Small intestine (tissue), 7 donors: ENCODE measurements around the gene UTRN. TPM values are rescaled to one million over a fixed set of nuclear protein-coding genes. Genes with fewer than 3 reads are reported as not detected.

Experiments
- DNase-seq, 2 donors: peaks; one replicate each; pipeline versions ENCODE4 v3.0.0 to v3.0.0-alpha.2; 2013
- FAIRE-seq: peaks from 2 replicates; lab custom pipeline; 2012; peaks lifted over from hg19 to GRCh38; lab: Jason Lieb, UNC
- H3K27ac ChIP-seq, 3 donors: one replicate each; pipeline ENCODE4 v1.5.1; 2013; ENCODE audit warnings: low read length in 2 of 3, mild to moderate bottlenecking in 2 of 3, control low read depth in 1 of 3, inconsistent platforms in 1 of 3, low read depth in 1 of 3, moderate library complexity in 1 of 3
- H3K27me3 ChIP-seq, 3 donors: one replicate each; pipeline ENCODE4 v1.6.1; 2013; ENCODE audit warnings: low read length in 3 of 3, inconsistent platforms in 1 of 3; ENCODE audit not compliant: control insufficient read depth in 3 of 3, insufficient read depth in 3 of 3
- H3K36me3 ChIP-seq, 3 donors: one replicate each; pipeline ENCODE4 v1.6.1; 2013; ENCODE audit warnings: low read length in 3 of 3, inconsistent platforms in 1 of 3, low read depth in 1 of 3, mild to moderate bottlenecking in 1 of 3, moderate library complexity in 1 of 3; ENCODE audit not compliant: control insufficient read depth in 3 of 3, insufficient read depth in 2 of 3
- H3K4me1 ChIP-seq, 3 donors: one replicate each; pipeline ENCODE4 v1.6.1; 2013; ENCODE audit warnings: low read length in 2 of 3, inconsistent platforms in 1 of 3, low read depth in 1 of 3, mild to moderate bottlenecking in 1 of 3, moderate library complexity in 1 of 3; ENCODE audit not compliant: control insufficient read depth in 3 of 3, insufficient read depth in 2 of 3
- H3K4me3 ChIP-seq, 3 donors: one replicate each; pipeline ENCODE4 v1.5.1; 2013; ENCODE audit warnings: low read length in 3 of 3, control low read depth in 1 of 3, inconsistent platforms in 1 of 3, low read depth in 1 of 3, mild to moderate bottlenecking in 1 of 3, moderate library complexity in 1 of 3
- H3K9me3 ChIP-seq, 2 donors: one replicate each; pipeline ENCODE4 v1.6.1; 2013; ENCODE audit warnings: low read depth in 1 of 2, low read length in 1 of 2; ENCODE audit not compliant: control insufficient read depth in 2 of 2, insufficient read depth in 1 of 2
- WGBS, 3 donors: extraction: QIAGEN DNeasy Blood & Tissue Kit; methylation state at CpG; one replicate each; pipeline ENCODE4 v1.1.7; 2013; 5-methylcytosine and 5-hydroxymethylcytosine counted together
- polyA plus RNA-seq, 4 donors: library from polyadenylated mRNA; stranded (reverse) in 3 of 4; unstranded in 1 of 4; fragments of 200-250 nt in 3 of 4; fragments of 120-200 nt in 1 of 4; gene quantifications; one replicate each; pipeline versions ENCODE4 v1.2.1 to v1.2.3, GENCODE V29; 2013
- donor health status: healthy with polysubstance abuse.
- donor health status: control.
- donor health status: control.
- donor health status: Bipolar disorder and iron deficiency.
- donor health status: healthy.

UTRN gene
- polyA plus RNA-seq, 4 donors = 10.0 to 49.1 (median 18.2) TPM

- no peak overlapping the region for H3K4me3 ChIP-seq
- FAIRE-seq = no peak
- 76 to 81% (median 81%) methylated on average over 8 of the region's 8 CpGs for WGBS, 3 donors
- no peaks in the 10 kb centered on the region for H3K36me3 ChIP-seq
- DNase-seq = no peak
- H3K4me1 ChIP-seq = no peaks in the 10 kb centered on the region
- H3K27me3 ChIP-seq = no peaks in the 10 kb centered on the region
- no peaks in the 10 kb centered on the region for H3K9me3 ChIP-seq
- H3K27ac ChIP-seq = no peak overlapping the region
These were observed 7.4 kb upstream of the UTRN start for GRCh38 chr6:144277605-144278227.

DNA sequence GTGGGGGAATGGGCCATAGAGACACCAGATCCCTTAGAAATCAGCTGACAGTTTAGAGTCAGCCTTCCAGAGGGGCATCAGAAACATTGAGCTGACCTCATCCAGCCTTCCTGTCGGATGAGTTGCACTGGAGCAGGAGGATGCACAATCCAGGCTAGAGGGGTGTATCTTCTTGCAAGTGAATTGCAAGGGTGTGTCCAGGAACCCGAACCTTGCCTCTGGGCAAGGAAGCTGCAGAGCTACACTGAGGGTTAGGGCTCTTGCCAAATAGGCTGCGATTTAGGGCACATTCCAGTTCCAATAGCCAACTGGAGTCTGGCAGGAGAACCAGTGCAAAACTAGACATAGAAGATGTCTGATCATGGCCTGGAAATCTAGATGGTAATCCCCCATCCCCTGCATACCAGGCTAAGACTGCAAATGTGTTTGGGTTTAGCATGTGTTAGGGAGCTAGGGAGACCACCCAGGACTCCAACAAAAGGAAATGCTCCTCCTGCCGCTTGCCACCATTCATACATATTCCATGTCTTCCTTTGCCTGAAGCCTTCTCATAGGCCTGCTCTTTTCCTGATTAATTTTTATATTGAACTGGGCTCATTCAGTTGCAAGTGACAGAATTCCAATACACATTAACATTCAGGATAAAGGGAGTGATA, 6.3 kb upstream of the UTRN start:
- H3K4me3 ChIP-seq = no peak overlapping the region
- DNase-seq (peak in 1 of 2 donors; percentile 41), FAIRE-seq (no peak)
- no peaks in the 10 kb centered on the region for H3K36me3 ChIP-seq
- H3K27me3 ChIP-seq = no peaks in the 10 kb centered on the region
- no peaks in the 10 kb centered on the region for H3K4me1 ChIP-seq
- H3K9me3 ChIP-seq = no peaks in the 10 kb centered on the region
- no peak overlapping the region for H3K27ac ChIP-seq
- 47 to 62% (median 62%) methylated on average over 4 of the region's 4 CpGs for WGBS, 3 donors

DNA sequence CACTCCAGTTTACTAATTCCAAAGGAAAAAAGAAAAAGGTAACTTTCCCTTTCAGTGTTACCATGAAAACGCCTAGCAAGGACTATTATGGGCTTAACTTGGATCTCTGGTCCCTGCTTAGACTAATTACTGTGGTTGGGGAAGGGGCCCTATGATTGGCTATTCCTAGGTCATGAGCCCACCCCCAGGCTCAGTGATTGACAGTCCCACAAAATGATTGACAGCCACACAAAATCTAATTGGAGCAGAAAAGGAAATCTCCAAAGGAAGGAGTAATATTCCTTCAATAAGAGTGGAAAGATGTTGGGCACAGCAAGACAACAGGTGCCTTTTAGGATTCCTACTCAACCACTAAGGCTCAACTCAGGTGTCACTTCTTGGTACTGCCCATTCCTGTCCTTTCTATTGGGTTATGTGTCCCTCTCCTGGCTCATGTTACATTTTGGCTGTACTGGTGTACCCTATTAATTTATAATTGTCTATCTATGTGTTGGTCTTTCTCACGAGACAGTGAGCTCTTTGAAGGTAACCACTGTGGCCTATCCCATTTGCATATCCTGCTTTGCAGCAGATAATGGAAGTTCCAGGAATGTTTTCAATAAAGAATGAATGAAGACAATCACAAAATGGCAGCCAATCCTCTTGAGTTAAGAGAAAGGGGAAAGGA, 5.5 kb upstream of the UTRN start:
- DNase-seq (no peak), FAIRE-seq (no peak)
- H3K27ac ChIP-seq = no peak overlapping the region
- no peaks in the 10 kb centered on the region for H3K4me1 ChIP-seq
- H3K36me3 ChIP-seq = no peaks in the 10 kb centered on the region
- H3K4me3 ChIP-seq = no peak overlapping the region
- H3K9me3 ChIP-seq = no peaks in the 10 kb centered on the region
- no peaks in the 10 kb centered on the region for H3K27me3 ChIP-seq
- WGBS, 3 donors = 79 to 82% (median 81%) methylated on average over 2 of the region's 2 CpGs

DNA sequence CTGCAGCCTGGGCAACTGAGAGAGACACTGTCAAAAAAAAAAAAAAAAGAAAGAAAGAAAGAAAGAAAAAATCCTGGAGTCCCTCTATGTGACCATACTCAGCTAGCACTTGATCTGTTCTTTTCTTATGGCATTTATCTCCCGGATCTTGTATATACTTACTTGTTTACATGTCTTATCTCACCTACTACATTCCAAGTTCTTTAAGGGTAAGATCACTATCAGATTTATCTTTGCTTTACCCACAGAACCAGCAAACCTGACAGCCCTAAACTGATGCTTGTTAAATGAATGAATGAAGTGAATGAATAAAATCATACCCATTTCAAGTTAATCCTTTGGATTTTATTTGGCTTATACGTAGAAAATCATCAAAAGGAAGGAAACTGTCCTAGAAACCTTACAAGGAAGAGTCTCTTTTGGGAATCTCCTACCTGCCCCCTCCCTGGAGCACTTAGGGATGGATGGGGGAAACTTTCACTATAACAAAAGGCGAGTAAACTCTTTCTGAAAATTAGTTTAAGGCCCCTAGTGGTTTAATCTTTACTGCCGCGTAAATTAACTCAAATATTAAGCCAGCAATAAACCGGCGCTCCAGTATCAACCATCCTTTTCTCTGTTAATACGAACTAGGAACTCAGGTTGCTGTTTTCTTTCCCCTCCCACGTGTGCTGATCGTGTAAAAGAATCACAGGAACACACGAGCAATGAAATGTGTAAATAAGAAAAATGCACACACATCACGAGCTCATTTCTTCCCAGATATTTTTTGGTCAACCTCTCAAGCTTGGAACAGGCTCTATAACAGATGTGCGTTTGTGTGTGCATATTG, 1.3 kb upstream of the UTRN start:
- WGBS, 3 donors = 5 to 16% (median 11%) methylated on average over 13 of the region's 13 CpGs
- FAIRE-seq = no peak
- Histone ChIP-seq H3K27me3 (no peaks in the 10 kb centered on the region), H3K9me3 (no peaks in the 10 kb centered on the region), H3K27ac (peak overlapping the region in 1 of 3 donors; percentile 93), H3K36me3 (no peaks in the 10 kb centered on the region), H3K4me1 (peaks cover 0 to 3% (median 3%) of the 10 kb centered on the region in 3 donors), H3K4me3 (peak overlapping the region in 1 of 3 donors; percentile 97)
- peak; percentile 15 to 46 for DNase-seq

DNA sequence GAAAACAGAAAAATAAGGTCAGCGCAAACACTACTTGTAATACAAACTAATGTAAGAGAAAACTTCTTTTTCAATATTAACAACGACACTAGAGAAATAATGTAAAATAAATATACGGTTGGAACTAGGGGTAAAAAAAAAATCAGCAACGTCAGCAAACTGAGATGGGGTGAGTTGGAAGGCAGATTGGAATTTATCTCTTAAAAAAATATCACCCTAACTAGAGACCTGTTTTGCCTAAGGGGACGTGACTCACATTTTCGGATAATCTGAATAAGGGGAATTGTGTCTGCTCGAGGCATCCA, 705 bp upstream of the UTRN start:
- Histone ChIP-seq H3K27me3 (no peaks in the 10 kb centered on the region), H3K4me3 (peak overlapping the region; percentile 71 to 97 (median 73)), H3K9me3 (no peaks in the 10 kb centered on the region), H3K4me1 (peaks cover 0 to 3% (median 3%) of the 10 kb centered on the region in 3 donors), H3K36me3 (no peaks in the 10 kb centered on the region), H3K27ac (peak overlapping the region; percentile 6 to 97 (median 93))
- FAIRE-seq (no peak), DNase-seq (no peak)
- WGBS, 3 donors = 1 to 3% (median 3%) methylated on average over 7 of the region's 7 CpGs

DNA sequence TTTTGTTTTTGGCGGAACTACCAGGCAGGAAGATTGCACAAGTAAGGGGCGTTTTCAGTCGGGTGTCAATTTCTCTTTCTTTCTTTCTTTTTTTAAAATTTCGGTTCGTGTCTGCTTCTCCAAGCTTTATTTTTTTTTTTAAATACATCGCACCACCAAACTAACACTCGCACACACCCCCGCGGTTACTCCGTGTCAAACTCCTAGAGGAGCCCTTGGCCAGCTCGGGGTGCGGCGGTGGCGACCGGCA, 338 bp downstream of the UTRN start:
- Histone ChIP-seq H3K36me3 (no peaks in the 10 kb centered on the region), H3K9me3 (no peaks in the 10 kb centered on the region), H3K4me3 (peak overlapping the region; percentile 71 to 97 (median 73)), H3K27me3 (no peaks in the 10 kb centered on the region), H3K4me1 (peaks cover 0 to 3% (median 3%) of the 10 kb centered on the region in 3 donors), H3K27ac (peak overlapping the region in 2 of 3 donors; percentile 93 to 97)
- WGBS, 3 donors = 0 to 1% (median 0%) methylated on average over 15 of the region's 15 CpGs
- FAIRE-seq (no peak), DNase-seq (peak in 1 of 2 donors; percentile 63)

GRCh38 chr6:144285798-144286502, 815 bp downstream of the UTRN start:
- Histone ChIP-seq H3K36me3 (no peaks in the 10 kb centered on the region), H3K4me1 (peaks cover 0 to 3% (median 3%) of the 10 kb centered on the region in 3 donors), H3K4me3 (peak overlapping the region; percentile 71 to 97 (median 73)), H3K9me3 (no peaks in the 10 kb centered on the region), H3K27ac (peak overlapping the region in 2 of 3 donors; percentile 93 to 97), H3K27me3 (no peaks in the 10 kb centered on the region)
- FAIRE-seq = no peak
- WGBS, 3 donors = 0 to 1% (median 1%) methylated on average over 42 to 51 of the region's 51 CpGs
- peak; percentile 52 to 75 for DNase-seq
